MCF 10A (cell line): ENCODE results near the gene SLF2. TPM values are rescaled to one million over a fixed set of nuclear protein-coding genes. Genes with fewer than 3 reads are reported as not detected.

Experiments used
- BruUV-seq: library from RNA; stranded (reverse); fragments of 400-500 nt; replicated peaks from 2 replicates; lab custom pipeline; 2021; lab: Mats Ljungman, UMichigan
- CTCF ChIA-PET: fragments of 300-600 bp; sonication (Branson Sonifier 250); formaldehyde crosslinking; extraction: SDS; loops from one replicate; lab custom pipeline; 2021; ENCODE audit warnings: antibody characterized with exemption, inconsistent platforms; lab: Yijun Ruan, JAX
- POLR2A ChIA-PET: fragments of 300-600, 350-650 bp; sonication (Branson Sonifier 250); formaldehyde crosslinking; extraction: SDS; loops from one replicate; lab custom pipeline; 2020; ENCODE audit warnings: antibody characterized with exemption, inconsistent platforms; lab: Yijun Ruan, JAX
- DNase-seq: peaks from one replicate; pipeline ENCODE4 v3.0.0-alpha.2; 2018; ENCODE audit not compliant: unreplicated experiment
- H3K27ac Mint-ChIP-seq: one replicate; pipeline ENCODE4 v1.8.0; 2022; ENCODE audit warnings: mild to moderate bottlenecking, low read depth, mixed read lengths; ENCODE audit not compliant: unreplicated experiment
- H3K27me3 Mint-ChIP-seq: one replicate; pipeline ENCODE4 v1.8.0; 2022; ENCODE audit warnings: mixed read lengths; ENCODE audit not compliant: insufficient read depth, unreplicated experiment
- H3K36me3 Mint-ChIP-seq: one replicate; pipeline ENCODE4 v1.8.0; 2022; ENCODE audit warnings: mild to moderate bottlenecking, moderate library complexity, mixed read lengths; ENCODE audit not compliant: insufficient read depth, unreplicated experiment
- H3K4me1 Mint-ChIP-seq: one replicate; pipeline ENCODE4 v1.8.0; 2022; ENCODE audit warnings: mixed read lengths; ENCODE audit not compliant: insufficient read depth, unreplicated experiment
- H3K4me3 Mint-ChIP-seq: one replicate; pipeline ENCODE4 v1.8.0; 2022; ENCODE audit warnings: mild to moderate bottlenecking, moderate library complexity, mixed read lengths; ENCODE audit not compliant: unreplicated experiment
- H3K9me3 Mint-ChIP-seq: one replicate; pipeline ENCODE4 v1.8.0; 2022; ENCODE audit warnings: mixed read lengths; ENCODE audit not compliant: unreplicated experiment
- CTCF ChIP-seq: fragments of 200-600 bp; IDR thresholded peaks from one replicate; pipeline ENCODE4 v1.8.0; 2022; ENCODE audit warnings: antibody characterized with exemption, mild to moderate bottlenecking; ENCODE audit not compliant: unreplicated experiment
- intact Hi-C: fragments of 100-400 bp; cut with micrococcal nuclease; formaldehyde crosslinking; loops from 2 replicates; pipeline ENCODE4 v1.14.1; 2022
- total RNA-seq: library from RNA; stranded (reverse); gene quantifications from 2 replicates; pipeline ENCODE4 v1.2.3, GENCODE V29; 2022

The SLF2 gene
- total RNA-seq, 1 experiment from 2014 or later = 27.0 TPM

- Mint-ChIP-seq H3K27me3 (no peaks in the 10 kb centered on the region), H3K4me3 (peak overlapping the region; percentile 66), H3K9me3 (no peaks in the 10 kb centered on the region), H3K4me1 (no peaks in the 10 kb centered on the region), H3K36me3 (peaks cover 8% of the 10 kb centered on the region), H3K27ac (no peak overlapping the region)
- intact Hi-C loops = no loop called here
- TF ChIP-seq CTCF = no peak
- no peak for DNase-seq
- ChIA-PET POLR2A (interaction anchor here (1.1 kb wide), 1 partner anchor 9 kb away, joined by 3 read pairs; no protein-coding TSS in a partner anchor), CTCF (interaction anchor here (0.5 to 1.4 kb wide), 3 partner anchors 13 to 37 kb away, joined by 3 to 5 read pairs (median 4); no protein-coding TSS in a partner anchor)
- BruUV-seq = no TSS peak
These were observed 57.5 kb downstream of the SLF2 start for GRCh38 chr10:100970076-100970913.

- no TSS peak for BruUV-seq
- ChIA-PET CTCF (interaction anchor here (0.6 kb wide), 1 partner anchor 130 kb away, joined by 4 read pairs; no protein-coding TSS in a partner anchor), POLR2A (interaction anchor here (0.6 to 1.1 kb wide), 2 partner anchors 8 to 1750 kb away, joined by 3 to 4 read pairs; no protein-coding TSS in a partner anchor)
- DNase-seq = no peak
- no peaks in the 10 kb centered on the region for H3K27me3 Mint-ChIP-seq
- H3K4me1 Mint-ChIP-seq = no peaks in the 10 kb centered on the region
- H3K9me3 Mint-ChIP-seq = no peaks in the 10 kb centered on the region
- peaks cover 6% of the 10 kb centered on the region for H3K36me3 Mint-ChIP-seq
- no peak overlapping the region for H3K27ac Mint-ChIP-seq
- no peak for TF ChIP-seq CTCF
- intact Hi-C loops = no loop called here
- no peak overlapping the region for H3K4me3 Mint-ChIP-seq
These were observed 58.4 kb downstream of the SLF2 start for GRCh38 chr10:100970914-100971811.

GRCh38 chr10:100972115-100972903 lies 59.5 kb downstream of the SLF2 start:
- Mint-ChIP-seq H3K4me3 (no peak overlapping the region), H3K27me3 (no peaks in the 10 kb centered on the region), H3K27ac (no peak overlapping the region), H3K9me3 (no peaks in the 10 kb centered on the region), H3K36me3 (peaks cover 11% of the 10 kb centered on the region), H3K4me1 (no peaks in the 10 kb centered on the region)
- ChIA-PET POLR2A (no interaction called here), CTCF (interaction anchor here (1.0 to 1.3 kb wide), 2 partner anchors 15 to 69 kb away, joined by 3 to 5 read pairs; partner anchors contain the start of genes MRPL43 and TWNK)
- BruUV-seq = no TSS peak
- no peak for DNase-seq
- intact Hi-C loops = no loop called here
- TF ChIP-seq CTCF = no peak
